OCI-LY7 (cell line): ENCODE results near the gene SLC6A15. TPM values are rescaled to one million over a fixed set of nuclear protein-coding genes. Genes with fewer than 3 reads are reported as not detected.

Experiments used
- BruUV-seq: library from RNA; stranded (reverse); fragments of 400-500 nt; replicated peaks from 2 replicates; lab custom pipeline; 2021; lab: Mats Ljungman, UMichigan
- CTCF ChIA-PET: fragments of 300-600 bp; sonication (Branson Sonifier 250); formaldehyde crosslinking; loops from one replicate; lab custom pipeline; 2022; ENCODE audit warnings: antibody characterized with exemption; ENCODE audit not compliant: unreplicated experiment; lab: Charles Lee
- POLR2A ChIA-PET: fragments of 300-600 bp; sonication (Branson Sonifier 250); formaldehyde crosslinking; loops from one replicate; lab custom pipeline; 2022; ENCODE audit warnings: antibody characterized with exemption; lab: Charles Lee
- DNase-seq: peaks from one replicate; pipeline ENCODE4 v3.0.0-alpha.2; 2015; ENCODE audit warnings: low spot score
- H2AFZ ChIP-seq: fragments of 200-600 bp; sonication (generic), shearing (Covaris generic); 2 replicates; pipeline ENCODE4 v1.6.1; 2014; ENCODE audit warnings: mild to moderate bottlenecking, antibody characterized with exemption, low read length, moderate library complexity
- H3K27ac ChIP-seq: fragments of 200-600 bp; sonication (generic); 2 replicates; pipeline ENCODE4 v1.5.1; 2014; ENCODE audit warnings: mixed run types, low read depth, mild to moderate bottlenecking, moderate library complexity, low read length, inconsistent platforms; ENCODE audit not compliant: poor library complexity, severe bottlenecking
- H3K36me3 ChIP-seq: fragments of 200-600 bp; sonication (generic); 2 replicates; pipeline ENCODE4 v1.6.1; 2014; ENCODE audit warnings: mild to moderate bottlenecking, antibody characterized with exemption, low read length, moderate library complexity, mixed read lengths; ENCODE audit not compliant: insufficient read depth
- H3K4me1 ChIP-seq: fragments of 200-600 bp; sonication (generic); 2 replicates; pipeline ENCODE4 v1.5.1; 2014; ENCODE audit warnings: mild to moderate bottlenecking, low read length; ENCODE audit not compliant: insufficient read depth, poor library complexity, severe bottlenecking
- H3K4me2 ChIP-seq: fragments of 200-600 bp; sonication (generic); 2 replicates; pipeline ENCODE4 v1.6.1; 2014; ENCODE audit warnings: mild to moderate bottlenecking, low read length
- H3K4me3 ChIP-seq: fragments of 200-600 bp; sonication (generic); 2 replicates; pipeline ENCODE4 v1.5.1; 2014; ENCODE audit warnings: mild to moderate bottlenecking, low read depth, low read length; ENCODE audit not compliant: poor library complexity, severe bottlenecking
- H3K79me2 ChIP-seq: fragments of 200-600 bp; sonication (generic); 2 replicates; pipeline ENCODE4 v1.6.1; 2016; ENCODE audit warnings: low read depth, mild to moderate bottlenecking, low read length, moderate library complexity, mixed read lengths; ENCODE audit not compliant: insufficient read depth
- H3K9me2 ChIP-seq: fragments of 200-600 bp; sonication (generic); 2 replicates; pipeline ENCODE4 v1.6.1; 2016; ENCODE audit warnings: mild to moderate bottlenecking, low read length, mixed read lengths; ENCODE audit not compliant: insufficient read depth
- H3K9me3 ChIP-seq: fragments of 200-600 bp; sonication (generic); 2 replicates; pipeline ENCODE4 v1.6.1; 2014; ENCODE audit warnings: mild to moderate bottlenecking, mixed run types, low read length, mixed read lengths
- H4K20me1 ChIP-seq: fragments of 200-600 bp; sonication (generic); 2 replicates; pipeline ENCODE4 v1.6.1; 2014; ENCODE audit warnings: mild to moderate bottlenecking, antibody characterized with exemption, low read length, moderate library complexity, mixed read lengths; ENCODE audit not compliant: insufficient read depth
- CTCF ChIP-seq: fragments of 200-600 bp; sonication (generic); conservative IDR thresholded peaks from 2 replicates; pipeline ENCODE4 v1.5.1; 2014; ENCODE audit warnings: mild to moderate bottlenecking, antibody characterized with exemption, low read length, moderate library complexity, mixed read lengths
- EZH2phosphoT487 ChIP-seq: fragments of 200-600 bp; sonication (generic); IDR thresholded peaks from 2 replicates; pipeline ENCODE4 v1.6.1; 2018; ENCODE audit warnings: low read depth, borderline replicate concordance, mild to moderate bottlenecking, mixed run types, antibody characterized with exemption, low read length, moderate library complexity, mixed read lengths
- intact Hi-C: fragments of 100-400 bp; cut with micrococcal nuclease; formaldehyde crosslinking; loops from one replicate; pipeline ENCODE4 v1.10.0; 2022; ENCODE audit not compliant: unreplicated experiment
- total RNA-seq, 2 experiments: library from RNA; depleted of rRNA in 1 of 2; stranded (reverse); fragments of >200 nt in 1 of 2; shearing (Covaris generic) in 1 of 2; gene quantifications; 2 replicates each; pipeline ENCODE4 v1.2.3, GENCODE V29; 2014 to 2022

The SLC6A15 gene
- total RNA-seq, 2 experiments from 2014 or later: not detected

GRCh38 chr12:84862186-84862585, 50.4 kb downstream of the SLC6A15 start:
- no peaks in the 10 kb centered on the region for H3K9me3 ChIP-seq
- no peak overlapping the region for H3K4me2 ChIP-seq
- no peak overlapping the region for H2AFZ ChIP-seq
- H3K36me3 ChIP-seq: no peaks in the 10 kb centered on the region
- H4K20me1 ChIP-seq: no peaks in the 10 kb centered on the region
- intact Hi-C loops: no loop called here
- TF ChIP-seq CTCF (no peak), EZH2phosphoT487 (no peak)
- no peaks in the 10 kb centered on the region for H3K4me1 ChIP-seq
- DNase-seq: no peak
- no peaks in the 10 kb centered on the region for H3K9me2 ChIP-seq
- BruUV-seq: no TSS peak
- POLR2A ChIA-PET: no interaction called here
- no peaks in the 10 kb centered on the region for H3K79me2 ChIP-seq
- no peak overlapping the region for H3K4me3 ChIP-seq
- H3K27ac ChIP-seq: no peak overlapping the region
- CTCF ChIA-PET: no interaction called here

GRCh38 chr12:84860718-84861117, 51.9 kb downstream of the SLC6A15 start:
- intact Hi-C loops: no loop called here
- Histone ChIP-seq H3K4me1 (no peaks in the 10 kb centered on the region), H3K9me3 (no peaks in the 10 kb centered on the region), H3K4me3 (no peak overlapping the region), H4K20me1 (no peaks in the 10 kb centered on the region), H3K79me2 (no peaks in the 10 kb centered on the region), H3K4me2 (no peak overlapping the region), H3K27ac (no peak overlapping the region), H2AFZ (no peak overlapping the region), H3K9me2 (no peaks in the 10 kb centered on the region), H3K36me3 (no peaks in the 10 kb centered on the region)
- POLR2A ChIA-PET: no interaction called here
- no TSS peak for BruUV-seq
- TF ChIP-seq CTCF: no peak
- TF ChIP-seq EZH2phosphoT487: no peak
- no peak for DNase-seq
- CTCF ChIA-PET: no interaction called here

GRCh38 chr12:84858796-84859195, 53.8 kb downstream of the SLC6A15 start:
- ChIA-PET CTCF (no interaction called here), POLR2A (no interaction called here)
- no peaks in the 10 kb centered on the region for H3K36me3 ChIP-seq
- BruUV-seq: no TSS peak
- no peak overlapping the region for H3K4me3 ChIP-seq
- no peaks in the 10 kb centered on the region for H4K20me1 ChIP-seq
- H3K9me2 ChIP-seq: no peaks in the 10 kb centered on the region
- H3K4me1 ChIP-seq: no peaks in the 10 kb centered on the region
- H3K79me2 ChIP-seq: no peaks in the 10 kb centered on the region
- no peak overlapping the region for H2AFZ ChIP-seq
- intact Hi-C loops: no loop called here
- H3K27ac ChIP-seq: no peak overlapping the region
- TF ChIP-seq CTCF: no peak
- TF ChIP-seq EZH2phosphoT487: no peak
- no peak for DNase-seq
- H3K9me3 ChIP-seq: no peaks in the 10 kb centered on the region
- H3K4me2 ChIP-seq: no peak overlapping the region
